Measurements from ENCODE around the gene SDR42E2.
"Not testable (repeated sequence)": the region's sequence is repeated elsewhere in the genome, so short reads cannot be mapped to it uniquely, and the experiment has no call there.

SDR42E2 gene

GRCh38 chr16:22216191-22216831, 54.0 kb downstream of the SDR42E2 start:
- peak; percentile 100 for DNase-seq

GRCh38 chr16:22216832-22217225, 54.5 kb downstream of the SDR42E2 start:
- DNase-seq: not testable (repeated sequence)

DNA sequence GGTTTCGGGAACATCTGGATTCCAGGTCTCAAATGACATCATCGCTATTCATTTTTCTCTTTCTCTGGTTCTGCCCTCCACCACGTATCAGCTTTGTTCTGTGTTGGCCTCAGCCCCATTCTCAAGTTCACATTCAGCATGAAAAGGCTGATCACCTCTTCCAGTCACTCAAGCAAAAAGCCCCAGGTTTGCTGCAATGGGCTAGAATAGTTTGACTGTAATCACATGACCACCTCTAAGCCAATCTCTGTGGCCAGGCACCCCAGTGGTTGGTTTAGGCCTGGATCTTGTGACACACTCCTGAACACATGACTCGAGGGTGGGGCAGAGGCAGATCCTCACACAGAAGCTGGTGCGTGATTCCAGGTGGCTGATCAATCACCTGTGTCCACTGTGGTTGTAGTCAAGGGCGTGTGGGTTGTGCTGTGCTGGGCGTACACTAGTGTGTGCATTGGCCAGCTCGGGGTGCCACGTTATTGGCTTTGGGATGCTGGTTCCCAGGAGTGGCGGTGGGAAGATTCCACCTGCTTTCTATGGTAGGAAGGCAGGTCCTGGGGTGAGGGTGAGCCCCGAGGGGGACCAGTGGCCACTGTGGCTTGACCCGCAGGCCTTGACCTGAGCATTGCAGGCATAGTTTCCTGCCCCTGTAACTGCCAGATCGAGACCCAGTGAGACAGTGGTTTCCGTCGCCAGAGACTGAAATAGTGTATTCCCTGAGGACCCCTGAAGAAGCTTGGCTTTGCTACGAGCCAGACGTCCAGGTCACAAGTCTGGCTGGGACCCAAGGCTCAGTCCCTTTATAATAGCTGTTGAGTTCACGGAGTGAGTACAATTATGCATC, 55.8 kb downstream of the SDR42E2 start:
- peak; percentile 82 for DNase-seq

- DNase-seq: no peak
Measured at GRCh38 chr16:22219389-22220068, 57.2 kb downstream of the SDR42E2 start.

GRCh38 chr16:22220069-22220440, 57.7 kb downstream of the SDR42E2 start:
- DNase-seq: peak; percentile 60

DNA sequence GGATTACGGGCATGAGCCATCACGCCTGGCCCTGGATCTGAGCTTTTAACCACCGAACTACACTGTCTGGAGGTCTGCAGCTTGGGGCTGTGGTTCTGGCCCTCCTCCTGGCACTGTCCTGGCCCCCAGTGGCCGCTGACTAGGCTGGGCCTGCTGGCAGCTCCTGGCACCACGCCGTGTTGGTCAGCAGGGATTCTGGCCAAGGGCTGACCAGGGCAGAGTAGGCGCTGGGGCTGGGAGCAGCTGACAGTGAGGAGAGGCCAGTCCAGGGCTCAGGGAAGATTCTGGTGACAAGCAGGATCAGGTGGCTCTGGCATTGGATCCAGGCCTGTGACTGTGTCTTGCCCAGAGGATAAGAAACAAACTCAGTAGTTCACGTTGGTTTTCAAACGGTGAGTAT, 58.4 kb downstream of the SDR42E2 start:
- no peak for DNase-seq

DNA sequence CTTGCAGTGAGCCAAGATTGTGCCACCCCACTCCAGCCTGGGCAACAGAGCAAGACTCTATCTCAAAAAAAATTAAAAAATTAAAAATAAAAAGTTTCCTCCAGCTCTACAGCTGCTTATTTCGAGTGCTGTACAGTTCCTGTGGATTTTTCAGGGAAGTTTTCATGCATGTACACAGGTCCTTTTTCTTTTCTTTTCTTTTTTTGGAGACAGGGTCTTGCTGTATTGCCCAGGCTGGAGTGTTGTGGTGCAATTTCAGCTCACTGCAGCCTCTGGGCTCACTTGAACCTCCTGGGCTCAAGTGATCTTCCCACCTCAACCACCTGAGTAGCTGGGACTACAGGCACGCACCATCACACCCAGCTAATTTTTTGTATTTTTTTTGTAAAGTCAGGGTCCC, 59.7 kb downstream of the SDR42E2 start:
- DNase-seq: no peak

DNA sequence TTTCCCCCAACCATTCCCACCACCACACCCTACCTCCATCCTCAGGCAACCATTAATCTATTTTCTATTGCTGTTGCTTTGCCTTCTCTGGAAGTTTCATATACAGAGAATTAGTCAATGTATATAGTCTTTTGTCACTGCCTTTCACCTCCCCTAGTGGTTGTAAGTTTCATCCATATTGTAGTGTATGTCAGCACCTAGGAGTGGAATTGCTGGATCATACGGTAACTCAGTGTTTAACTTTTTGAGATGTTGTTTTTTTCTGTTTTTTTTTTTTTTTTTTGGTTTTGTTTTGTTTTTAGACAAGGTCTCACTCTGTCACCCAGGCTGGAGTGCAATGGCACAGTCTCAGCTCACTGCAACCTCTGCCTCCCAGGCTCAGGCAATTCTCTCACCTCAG, 60.7 kb downstream of the SDR42E2 start:
- DNase-seq: no peak

- DNase-seq: no peak
Measured at GRCh38 chr16:22225060-22225459, 62.8 kb downstream of the SDR42E2 start.

DNA sequence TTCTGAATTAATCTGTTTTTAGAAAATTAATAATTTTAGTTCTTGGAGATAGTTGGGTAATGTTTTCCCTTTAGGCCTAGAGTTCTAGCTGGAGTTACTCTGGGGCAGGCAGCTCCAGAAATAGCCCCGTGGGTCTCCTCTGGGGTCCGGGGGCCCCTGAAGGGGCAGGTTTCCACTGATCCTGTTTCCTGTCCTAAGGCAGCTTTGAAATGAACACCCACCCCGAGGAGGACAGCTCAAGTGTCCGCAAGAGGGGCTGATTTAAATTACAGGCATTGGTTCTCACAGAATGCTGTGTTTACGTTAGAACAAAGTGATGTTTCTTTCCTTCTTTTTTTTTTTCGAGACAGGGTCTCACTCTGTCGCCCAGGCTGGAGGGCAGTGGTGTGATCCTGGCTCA, 67.6 kb downstream of the SDR42E2 start:
- DNase-seq: no peak

GRCh38 chr16:22232277-22233036, 70.2 kb downstream of the SDR42E2 start:
- DNase-seq: no peak

GRCh38 chr16:22233037-22233372, 70.7 kb downstream of the SDR42E2 start:
- DNase-seq: no peak

DNA sequence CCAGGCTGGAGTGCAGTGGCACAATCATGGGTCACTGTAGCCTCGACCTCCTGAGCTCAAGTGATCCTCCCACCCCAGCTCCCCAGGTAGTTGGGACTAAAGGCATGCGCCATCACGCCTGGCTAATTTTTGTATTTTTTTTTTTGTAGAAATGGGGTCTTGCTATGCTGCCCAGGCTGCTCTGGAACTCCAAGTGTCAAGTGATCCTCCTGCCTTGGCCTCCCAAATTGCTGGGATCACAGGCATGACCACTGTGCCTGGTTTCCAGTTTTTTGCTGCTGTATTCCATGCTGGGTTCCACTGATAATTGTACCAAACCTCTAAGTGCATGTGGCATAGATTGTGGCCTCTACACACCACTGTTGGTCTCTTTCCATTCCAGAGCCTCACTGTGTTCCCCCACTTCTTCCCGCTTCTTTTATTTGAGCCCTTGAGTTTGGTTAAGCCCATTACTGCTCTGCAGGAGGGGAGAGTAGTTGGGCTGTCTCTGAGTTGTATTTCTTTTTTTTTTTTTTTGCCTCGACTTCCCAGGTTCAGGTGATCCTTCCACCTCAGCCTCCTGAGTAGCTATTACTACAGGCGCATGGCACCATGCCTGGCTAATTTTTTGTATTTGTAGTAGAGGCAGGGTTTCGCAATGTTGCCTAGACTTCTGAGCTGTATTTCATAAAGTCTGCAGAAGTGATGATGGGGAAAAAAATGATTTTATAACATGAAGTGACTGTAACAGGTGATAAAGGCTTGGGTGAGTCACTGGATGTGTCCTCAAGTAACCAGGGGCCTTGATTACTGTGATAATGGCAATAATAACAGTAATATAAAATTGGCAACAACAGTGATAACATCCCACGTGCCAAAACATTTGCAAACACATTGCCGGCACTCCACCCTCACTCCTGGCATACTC, 73.8 kb downstream of the SDR42E2 start:
- DNase-seq: peak; percentile 50

DNA sequence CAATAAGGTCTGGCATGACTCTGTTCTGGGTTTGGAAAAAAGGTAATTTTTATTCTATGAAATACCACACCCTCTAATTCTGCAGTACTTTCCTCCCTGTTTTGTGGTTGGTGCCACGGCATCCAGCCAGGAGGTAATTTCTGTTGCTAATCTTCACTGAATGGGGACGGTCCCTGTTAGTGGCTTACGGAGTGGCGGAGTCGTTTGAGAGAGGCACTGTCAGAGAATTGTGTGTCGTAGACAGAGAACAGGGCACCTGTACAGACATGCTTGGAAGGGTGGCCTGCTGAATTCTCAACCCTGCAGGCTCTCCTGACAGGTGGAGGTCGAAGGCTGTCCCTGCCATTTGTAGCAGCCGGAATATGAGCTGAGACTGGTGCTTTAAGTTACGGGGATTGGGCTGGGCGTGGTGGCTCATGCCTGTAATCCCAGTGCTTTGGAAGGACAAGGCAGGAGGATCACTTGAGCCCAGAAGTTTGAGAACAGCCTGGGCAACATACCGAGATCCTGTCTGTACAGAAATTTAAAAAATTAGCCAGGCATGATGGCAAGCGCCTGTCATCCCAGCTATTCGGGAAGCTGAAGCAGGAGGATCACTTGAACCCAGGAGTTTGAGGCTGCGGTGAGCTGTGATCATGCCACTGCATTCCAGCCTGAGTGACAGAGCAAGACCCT, 77.0 kb downstream of the SDR42E2 start:
- no peak for DNase-seq

DNA sequence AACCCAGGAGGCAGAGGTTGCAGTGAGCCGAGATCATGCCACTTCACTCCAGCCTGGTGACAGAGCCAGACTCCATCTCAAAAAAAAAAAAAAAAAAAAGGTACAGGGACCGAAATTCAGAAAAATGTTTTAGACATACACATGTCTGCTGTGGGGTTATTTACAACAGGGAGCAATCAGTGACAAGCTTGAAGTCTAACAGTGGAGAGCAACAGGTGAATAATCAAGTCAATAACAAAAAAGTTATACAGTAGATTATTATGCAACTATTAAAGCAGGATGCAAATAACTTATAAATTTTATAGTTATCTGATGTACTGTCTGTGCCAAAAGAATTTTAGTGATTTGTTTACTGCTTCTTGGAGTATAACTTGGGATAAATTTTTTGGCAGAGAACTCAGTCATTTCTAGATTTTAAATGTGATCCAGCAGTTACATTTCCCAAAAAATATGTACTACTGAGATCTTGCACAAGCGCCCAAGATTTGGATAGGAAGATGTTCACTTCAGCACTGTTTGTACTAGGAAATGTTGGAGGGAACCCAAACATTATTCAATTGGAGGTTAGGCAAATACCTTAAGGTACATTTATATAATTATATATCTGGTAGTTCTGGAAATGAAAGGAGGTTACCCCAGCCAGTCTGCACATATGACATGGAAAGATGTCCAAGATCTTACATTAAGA, 77.9 kb downstream of the SDR42E2 start:
- DNase-seq: no peak
